Stimulated activated naive CD4-positive, alpha-beta T cell treated with Interleukin-2 at 50 U/mL for 16 hours (primary cell): ENCODE measurements around the gene ACTR2.
"Not testable (repeated sequence)": the region's sequence is repeated elsewhere in the genome, so short reads cannot be mapped to it uniquely, and the experiment has no call there.

Experiments
- DNase-seq: peaks from one replicate; lab custom pipeline; 2025; lab: John Stamatoyannopoulos, UW

Gene ACTR2

GRCh38 chr2:65228263-65228750 lies 676 bp downstream of the ACTR2 start:
- DNase-seq, result peak; percentile 39

- DNase-seq, result no peak
These were observed 3.5 kb downstream of the ACTR2 start for GRCh38 chr2:65231121-65231520.

- peak; percentile 5 for DNase-seq
These were observed 4.4 kb downstream of the ACTR2 start for GRCh38 chr2:65231892-65232477.

- no peak for DNase-seq
These were observed 5.0 kb downstream of the ACTR2 start for GRCh38 chr2:65232636-65233035.

- DNase-seq, result no peak
These were observed 13.0 kb downstream of the ACTR2 start for GRCh38 chr2:65240657-65241056.

GRCh38 chr2:65244452-65244851 lies 16.8 kb downstream of the ACTR2 start:
- not testable (repeated sequence) for DNase-seq

- DNase-seq, result no peak
These were observed 25.0 kb downstream of the ACTR2 start for GRCh38 chr2:65252640-65253039.

GRCh38 chr2:65255356-65255755 lies 27.7 kb downstream of the ACTR2 start:
- no peak for DNase-seq

GRCh38 chr2:65256054-65256453 lies 28.4 kb downstream of the ACTR2 start:
- no peak for DNase-seq

- DNase-seq, result not testable (repeated sequence)
These were observed 30.2 kb downstream of the ACTR2 start for GRCh38 chr2:65257866-65258265.

- DNase-seq, result no peak
These were observed 34.0 kb downstream of the ACTR2 start for GRCh38 chr2:65261676-65262075.

- DNase-seq, result no peak
These were observed 35.6 kb downstream of the ACTR2 start for GRCh38 chr2:65263262-65263661.

- no peak for DNase-seq
These were observed 36.4 kb downstream of the ACTR2 start for GRCh38 chr2:65263986-65264385.

- DNase-seq, result no peak
These were observed 37.4 kb downstream of the ACTR2 start for GRCh38 chr2:65264821-65265670.

GRCh38 chr2:65265671-65266045 lies 38.0 kb downstream of the ACTR2 start:
- no peak for DNase-seq

- no peak for DNase-seq
These were observed 39.4 kb downstream of the ACTR2 start for GRCh38 chr2:65267008-65267407.

- no peak for DNase-seq
These were observed 41.3 kb downstream of the ACTR2 start for GRCh38 chr2:65268957-65269356.

- DNase-seq, result no peak
These were observed 45.7 kb downstream of the ACTR2 start for GRCh38 chr2:65273344-65273743.

- DNase-seq, result no peak
These were observed 47.7 kb downstream of the ACTR2 start for GRCh38 chr2:65275141-65275915.

GRCh38 chr2:65276609-65277008 lies 49.0 kb downstream of the ACTR2 start:
- DNase-seq, result no peak

- no peak for DNase-seq
These were observed 49.5 kb downstream of the ACTR2 start for GRCh38 chr2:65277118-65277517.

- no peak for DNase-seq
These were observed 50.3 kb downstream of the ACTR2 start for GRCh38 chr2:65277791-65278483.
